K562 (cell line): ENCODE measurements around the gene SETD5. TPM values are rescaled to one million over a fixed set of nuclear protein-coding genes. Genes with fewer than 3 reads are reported as not detected.

ENCODE experiments used
- ATAC-seq: fragments of 200-7000 bp; cut with Tn5 transposase; 3 replicates; pipeline ENCODE4 v1.9.1; 2020; ENCODE audit warnings: moderate library complexity
- BruUV-seq: library from RNA; stranded (reverse); fragments of 400-500 nt; replicated peaks from 2 replicates; lab custom pipeline; 2021; lab: Mats Ljungman, UMichigan
- CTCF ChIA-PET: fragments of 300-600 bp; formaldehyde crosslinking; extraction: SDS; loops from one replicate; lab custom pipeline; 2021; ENCODE audit warnings: low intra/inter-chr PET ratio; lab: Yijun Ruan, JAX
- POLR2A ChIA-PET: fragments of 300-600, 350-650 bp; sonication (Branson Sonifier 250); formaldehyde crosslinking; extraction: SDS; loops from one replicate; lab custom pipeline; 2021; ENCODE audit warnings: antibody characterized with exemption, inconsistent platforms; lab: Yijun Ruan, JAX
- DNase-seq, 4 experiments: peaks; one replicate each; pipeline versions ENCODE4 v3.0.0 to v3.0.0-alpha.2; 2011 to 2018; ENCODE audit warnings: low spot score in 3 of 4, mixed read lengths in 3 of 4; ENCODE audit errors: extremely low read depth in 1 of 4
- FAIRE-seq: peaks from 2 replicates; lab custom pipeline; 2011; peaks lifted over from hg19 to GRCh38; lab: Jason Lieb, UNC
- H2AFZ ChIP-seq: 2 replicates; pipeline ENCODE4 v1.6.0; 2011; ENCODE audit warnings: low read depth, low read length, control low read depth, inconsistent platforms
- H3K27ac ChIP-seq: fragments of 200-600 bp; 3 replicates; pipeline ENCODE4 v1.8.0; 2011; ENCODE audit warnings: low read depth, mild to moderate bottlenecking, control low read depth, inconsistent platforms, low read length, moderate library complexity, mixed read lengths; ENCODE audit errors: extremely low read depth
- H3K27me3 ChIP-seq, 2 experiments: fragments of 300-600 bp in 1 of 2; 2 replicates in 1 of 2; 3 replicates in 1 of 2; pipeline versions ENCODE4 v1.6.0 to v1.8.0; 2011; ENCODE audit warnings: inconsistent platforms in 2 of 2, low read length in 2 of 2, mild to moderate bottlenecking in 1 of 2, mixed read lengths in 1 of 2, moderate library complexity in 1 of 2; ENCODE audit not compliant: control insufficient read depth in 2 of 2, insufficient read depth in 2 of 2
- H3K36me3 ChIP-seq: fragments of 300-600 bp; 3 replicates; pipeline ENCODE4 v1.8.0; 2011; ENCODE audit warnings: mild to moderate bottlenecking, low read length, inconsistent platforms; ENCODE audit not compliant: control insufficient read depth, insufficient read depth
- H3K4me1 ChIP-seq, 2 experiments: fragments of 200-600 bp in 1 of 2; replicated peaks in 1 of 2; 2 replicates in 1 of 2; 3 replicates in 1 of 2; pipeline versions ENCODE4 v1.5.1 to v1.8.0; 2011; ENCODE audit warnings: inconsistent platforms in 2 of 2, low read length in 2 of 2, mild to moderate bottlenecking in 1 of 2, mixed read lengths in 1 of 2, moderate library complexity in 1 of 2; ENCODE audit not compliant: control insufficient read depth in 2 of 2, insufficient read depth in 2 of 2
- H3K4me2 ChIP-seq: 2 replicates; pipeline ENCODE4 v1.6.1; 2011; ENCODE audit warnings: low read length, control low read depth, inconsistent platforms, mixed read lengths; ENCODE audit not compliant: insufficient read depth
- H3K4me3 ChIP-seq: fragments of 200-600 bp; sonication (generic), shearing (Covaris generic); 2 replicates; pipeline ENCODE4 v1.5.1; 2016; ENCODE audit warnings: control low read depth, inconsistent platforms
- H3K79me2 ChIP-seq: fragments of 200-600 bp; 3 replicates; pipeline ENCODE4 v1.8.0; 2011; ENCODE audit warnings: low read length, inconsistent platforms; ENCODE audit not compliant: control insufficient read depth, insufficient read depth
- H3K9ac ChIP-seq, 2 experiments: 2 replicates each; pipeline versions ENCODE4 v1.6.0 to v1.6.1; 2011; ENCODE audit warnings: low read depth in 2 of 2, low read length in 2 of 2, control low read depth in 1 of 2, inconsistent platforms in 1 of 2, mild to moderate bottlenecking in 1 of 2, mixed read lengths in 1 of 2; ENCODE audit not compliant: insufficient read depth in 1 of 2
- H3K9me1 ChIP-seq: one replicate; pipeline ENCODE4 v1.6.0; 2011; ENCODE audit warnings: inconsistent platforms, mild to moderate bottlenecking, low read length, moderate library complexity; ENCODE audit not compliant: control insufficient read depth, insufficient read depth
- H3K9me3 ChIP-seq: replicated peaks from 2 replicates; pipeline ENCODE4 v1.5.1; 2011; ENCODE audit warnings: low read depth, low read length, inconsistent platforms; ENCODE audit not compliant: control insufficient read depth, insufficient read depth
- H4K20me1 ChIP-seq: replicated peaks from 2 replicates; pipeline ENCODE4 v1.6.1; 2011; ENCODE audit warnings: low read length, inconsistent platforms, mixed read lengths; ENCODE audit not compliant: control insufficient read depth, insufficient read depth
- EWSR1 ChIP-seq: fragments of 450-650 bp; IDR thresholded peaks from 2 replicates; pipeline ENCODE4 v1.6.1; 2018; ENCODE audit warnings: borderline replicate concordance, mild to moderate bottlenecking, low read depth, moderate library complexity; ENCODE audit not compliant: partially characterized antibody
- EZH2 ChIP-seq: IDR thresholded peaks from 2 replicates; pipeline ENCODE4 v1.6.1; 2012; ENCODE audit warnings: low read depth, mild to moderate bottlenecking, inconsistent platforms, low read length, borderline replicate concordance
- HMG20A ChIP-seq: fragments of 450-650 bp; formaldehyde crosslinking; conservative IDR thresholded peaks from 2 replicates; pipeline ENCODE4 v1.4.0; 2020; ENCODE audit warnings: mild to moderate bottlenecking, mixed read lengths
- HNRNPK ChIP-seq: fragments of 200-400 bp; formaldehyde crosslinking; IDR thresholded peaks from one replicate; pipeline ENCODE4 v1.6.1; 2018; ENCODE audit warnings: mild to moderate bottlenecking, low read depth, low read length; ENCODE audit not compliant: poor library complexity, severe bottlenecking
- HNRNPUL1 ChIP-seq: fragments of 200-400 bp; formaldehyde crosslinking; IDR thresholded peaks from 2 replicates; pipeline ENCODE4 v1.6.1; 2017; ENCODE audit warnings: low read length
- KDM5B ChIP-seq: fragments of 200-600 bp; sonication (generic); IDR thresholded peaks from 2 replicates; pipeline ENCODE4 v1.6.1; 2012; ENCODE audit warnings: low read depth, mild to moderate bottlenecking, moderate library complexity, low read length, control low read depth, inconsistent platforms; ENCODE audit not compliant: insufficient replicate concordance
- KHSRP ChIP-seq: fragments of 450-650 bp; IDR thresholded peaks from 2 replicates; pipeline ENCODE4 v1.6.1; 2017
- NFATC3 ChIP-seq: fragments of 450-650 bp; IDR thresholded peaks from 2 replicates; pipeline ENCODE4 v1.6.1; 2017; ENCODE audit warnings: mild to moderate bottlenecking
- POLR2A ChIP-seq: fragments of 450-650 bp; conservative IDR thresholded peaks from 2 replicates; pipeline ENCODE4 v1.6.1; 2016
- POLR2AphosphoS5 ChIP-seq: IDR thresholded peaks from 2 replicates; pipeline ENCODE4 v1.6.1; 2011; ENCODE audit warnings: mild to moderate bottlenecking, low read depth, low read length, moderate library complexity; ENCODE audit not compliant: control insufficient read depth, insufficient read depth
- POLR2G ChIP-seq: fragments of 200-400 bp; formaldehyde crosslinking; IDR thresholded peaks from 2 replicates; pipeline ENCODE4 v1.6.1; 2017; ENCODE audit warnings: low read depth, mild to moderate bottlenecking, antibody characterized with exemption, low read length, moderate library complexity
- POLR2H ChIP-seq: IDR thresholded peaks from 2 replicates; pipeline ENCODE4 v1.6.1; 2016; ENCODE audit warnings: missing genetic modification characterization, low read depth, mild to moderate bottlenecking, control low read depth, missing compliant biosample characterization, moderate library complexity
- SMAD4 ChIP-seq: fragments of 250-450 bp; sonication (Bioruptor Pico); conservative IDR thresholded peaks from 2 replicates; pipeline ENCODE4 v1.8.0; 2021; ENCODE audit warnings: inconsistent platforms, mild to moderate bottlenecking, moderate library complexity
- SRSF9 ChIP-seq: fragments of 200-400 bp; formaldehyde crosslinking; IDR thresholded peaks from 2 replicates; pipeline ENCODE4 v1.6.1; 2017; ENCODE audit warnings: low read depth, low read length, borderline replicate concordance
- TAF7 ChIP-seq: fragments of 450-650 bp; IDR thresholded peaks from 2 replicates; pipeline ENCODE4 v1.6.1; 2016; ENCODE audit warnings: missing genetic modification characterization, missing compliant biosample characterization
- TRIM28 ChIP-seq: fragments of 450-650 bp; IDR thresholded peaks from 2 replicates; pipeline ENCODE4 v1.6.1; 2017
- ZNF583 ChIP-seq: fragments of 250-450 bp; sonication (Bioruptor Pico); IDR thresholded peaks from 2 replicates; pipeline ENCODE4 v1.4.0; 2020
- WGBS: fragments of 100-300 bp; shearing (Covaris generic); methylation state at CpG from one replicate; pipeline ENCODE4 v1.1.6; 2016; ENCODE audit warnings: low coverage, mixed read lengths; ENCODE audit not compliant: insufficient coverage; ENCODE audit errors: missing lambda C conversion rate; 5-methylcytosine and 5-hydroxymethylcytosine counted together
- in situ Hi-C: fragments of 300-500 bp; cut with MboI; formaldehyde crosslinking; loops from 4 replicates; pipeline ENCODE4 v1.15.0; 2018; ENCODE audit warnings: inconsistent platforms, mixed read lengths
- intact Hi-C: fragments of 100-400 bp; cut with micrococcal nuclease; formaldehyde crosslinking; loops from 2 replicates; pipeline ENCODE4 v1.14.2; 2022
- polyA plus RNA-seq, 8 experiments: library from polyadenylated mRNA; depleted of rRNA in 4 of 8; stranded (reverse) in 5 of 8; unstranded in 3 of 8; fragments of >200 nt; fragmentation: Nextera tagmentation in 2 of 8; fragmentation: Illumina TruSeq in 1 of 8; extraction: Ambion mirVana in 2 of 8; extraction: Trizol in 1 of 8; gene quantifications; 2 replicates each; pipeline versions ENCODE4 v1.2.1 to v1.2.3, GENCODE V29; 2011 to 2014; ENCODE audit warnings: inconsistent platforms in 1 of 8, missing spikeins in 1 of 8
- total RNA-seq, 7 experiments: library from RNA; depleted of rRNA in 6 of 7; stranded (reverse); fragments of >200 nt in 6 of 7; fragmentation: Illumina TruSeq in 2 of 7; extraction: Trizol in 2 of 7; gene quantifications; 2 replicates each; pipeline versions ENCODE4 v1.2.1 to v1.2.3, GENCODE V29; 2011 to 2021; ENCODE audit warnings: low replicate concordance in 1 of 7
- TF ChIP-seq, protein P1 (sequence below): fragments of 450-650 bp; IDR thresholded peaks from 2 replicates; pipeline ENCODE4 v1.7.1; 2018; ENCODE audit warnings: mild to moderate bottlenecking, low read depth; ENCODE audit not compliant: partially characterized antibody

Gene SETD5
- total and polyA plus RNA-seq, 9 of the 15 experiments (the other 6 are each of a cell fraction or from before 2014, with no cell fraction given) = 20.8 to 135 (median 87.2) TPM

- Histone ChIP-seq H3K9ac (no peak overlapping the region), H3K9me1 (no peaks in the 10 kb centered on the region), H3K4me1 (no peaks in the 10 kb centered on the region), H2AFZ (no peak overlapping the region), H3K79me2 (peaks cover 37% of the 10 kb centered on the region), H3K36me3 (peaks cover 95% of the 10 kb centered on the region), H3K27ac (peak overlapping the region; percentile 27; the same call in 2 of the 3 replicates), H3K9me3 (no peaks in the 10 kb centered on the region), H3K27me3 (no peaks in the 10 kb centered on the region), H3K4me3 (no peak overlapping the region), H3K4me2 (no peak overlapping the region), H4K20me1 (no peaks in the 10 kb centered on the region)
- intact Hi-C loops = loop anchor here (5.0 kb wide), 1 partner anchor 36 kb away; no protein-coding TSS in a partner anchor
- WGBS = 80% methylated on average over 1 of the region's 1 CpG
- in situ Hi-C loops = no loop called here
- ChIA-PET CTCF (no interaction called here), POLR2A (interaction anchor here (0.7 to 1.4 kb wide), 4 partner anchors 9 to 23 kb away, joined by 3 to 24 read pairs (median 4); partner anchors contain the start of gene THUMPD3)
- DNase-seq = no peak
- ATAC-seq = peak; percentile 10
- no peak for FAIRE-seq
- no TSS peak for BruUV-seq
- TF ChIP-seq HMG20A (CRISPR knock-in tag) (no peak), POLR2H (tag) (peak; percentile 60; the same call in 1 of the 2 replicates), HNRNPK (peak; percentile 8), NFATC3 (peak; percentile 34; the same call in 1 of the 2 replicates), POLR2A (peak; percentile 72), POLR2G (peak; percentile 67; the same call in 1 of the 2 replicates), KHSRP (peak; percentile 49), TAF7 (tag) (no peak), ZNF583 (no peak), EZH2 (no peak), HNRNPUL1 (no peak), KDM5B (peak; percentile 31), EWSR1 (no peak), SRSF9 (no peak), POLR2AphosphoS5 (peak; percentile 40; the same call in 1 of the 2 replicates), SMAD4 (CRISPR knock-in tag) (no peak), TRIM28 (no peak)
- TF ChIP-seq, protein P1, sequence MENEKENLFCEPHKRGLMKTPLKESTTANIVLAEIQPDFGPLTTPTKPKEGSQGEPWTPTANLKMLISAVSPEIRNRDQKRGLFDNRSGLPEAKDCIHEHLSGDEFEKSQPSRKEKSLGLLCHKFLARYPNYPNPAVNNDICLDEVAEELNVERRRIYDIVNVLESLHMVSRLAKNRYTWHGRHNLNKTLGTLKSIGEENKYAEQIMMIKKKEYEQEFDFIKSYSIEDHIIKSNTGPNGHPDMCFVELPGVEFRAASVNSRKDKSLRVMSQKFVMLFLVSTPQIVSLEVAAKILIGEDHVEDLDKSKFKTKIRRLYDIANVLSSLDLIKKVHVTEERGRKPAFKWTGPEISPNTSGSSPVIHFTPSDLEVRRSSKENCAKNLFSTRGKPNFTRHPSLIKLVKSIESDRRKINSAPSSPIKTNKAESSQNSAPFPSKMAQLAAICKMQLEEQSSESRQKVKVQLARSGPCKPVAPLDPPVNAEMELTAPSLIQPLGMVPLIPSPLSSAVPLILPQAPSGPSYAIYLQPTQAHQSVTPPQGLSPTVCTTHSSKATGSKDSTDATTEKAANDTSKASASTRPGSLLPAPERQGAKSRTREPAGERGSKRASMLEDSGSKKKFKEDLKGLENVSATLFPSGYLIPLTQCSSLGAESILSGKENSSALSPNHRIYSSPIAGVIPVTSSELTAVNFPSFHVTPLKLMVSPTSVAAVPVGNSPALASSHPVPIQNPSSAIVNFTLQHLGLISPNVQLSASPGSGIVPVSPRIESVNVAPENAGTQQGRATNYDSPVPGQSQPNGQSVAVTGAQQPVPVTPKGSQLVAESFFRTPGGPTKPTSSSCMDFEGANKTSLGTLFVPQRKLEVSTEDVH = peak; percentile 15
Measured at GRCh38 chr3:9386501-9387321, 10.7 kb upstream of the SETD5 start.
